Midbrain (tissue), 1 donor: ENCODE results near the gene AFF3.
"Not testable (repeated sequence)": the region's sequence is repeated elsewhere in the genome, so short reads cannot be mapped to it uniquely, and the experiment has no call there.

Experiments
- DNase-seq: peaks from one replicate; lab custom pipeline; 2025; lab: John Stamatoyannopoulos, UW

Gene AFF3

GRCh38 chr2:99961196-99961913 is 181.0 kb downstream of the AFF3 start:
- DNase-seq = no peak

GRCh38 chr2:99960790-99961189 is 181.6 kb downstream of the AFF3 start:
- DNase-seq = peak; percentile 26

- DNase-seq = no peak
Measured at GRCh38 chr2:99960291-99960690, 182.1 kb downstream of the AFF3 start.

GRCh38 chr2:99959261-99960014 is 183.0 kb downstream of the AFF3 start:
- no peak for DNase-seq

- no peak for DNase-seq
Measured at GRCh38 chr2:99957332-99958133, 184.9 kb downstream of the AFF3 start.

GRCh38 chr2:99956232-99957030 is 186.0 kb downstream of the AFF3 start:
- DNase-seq = no peak

- no peak for DNase-seq
Measured at GRCh38 chr2:99953750-99954149, 188.6 kb downstream of the AFF3 start.

GRCh38 chr2:99949963-99950362 is 192.4 kb downstream of the AFF3 start:
- no peak for DNase-seq

- no peak for DNase-seq
Measured at GRCh38 chr2:99949530-99949929, 192.9 kb downstream of the AFF3 start.

GRCh38 chr2:99948010-99948409 is 194.4 kb downstream of the AFF3 start:
- DNase-seq = no peak

GRCh38 chr2:99947366-99947765 is 195.0 kb downstream of the AFF3 start:
- DNase-seq = not testable (repeated sequence)

- DNase-seq = no peak
Measured at GRCh38 chr2:99944019-99944418, 198.4 kb downstream of the AFF3 start.

- no peak for DNase-seq
Measured at GRCh38 chr2:99942561-99943347, 199.6 kb downstream of the AFF3 start.

- no peak for DNase-seq
Measured at GRCh38 chr2:99940963-99941362, 201.4 kb downstream of the AFF3 start.

- DNase-seq = no peak
Measured at GRCh38 chr2:99939135-99939534, 203.3 kb downstream of the AFF3 start.

- no peak for DNase-seq
Measured at GRCh38 chr2:99938250-99938649, 204.1 kb downstream of the AFF3 start.

GRCh38 chr2:99936065-99936464 is 206.3 kb downstream of the AFF3 start:
- no peak for DNase-seq

GRCh38 chr2:99935662-99936061 is 206.7 kb downstream of the AFF3 start:
- DNase-seq = no peak

GRCh38 chr2:99933894-99934650 is 208.3 kb downstream of the AFF3 start:
- DNase-seq = no peak

GRCh38 chr2:99933491-99933890 is 208.9 kb downstream of the AFF3 start:
- not testable (repeated sequence) for DNase-seq
